Left forelimb (tissue), 1 donor: Measurements from ENCODE around the gene SVEP1.
"Not testable (repeated sequence)": the region's sequence is repeated elsewhere in the genome, so short reads cannot be mapped to it uniquely, and the experiment has no call there.

Experiments used
- DNase-seq: peaks from one replicate; pipeline ENCODE4 v3.0.0-alpha.2; 2018; ENCODE audit warnings: low spot score

Gene SVEP1

DNA sequence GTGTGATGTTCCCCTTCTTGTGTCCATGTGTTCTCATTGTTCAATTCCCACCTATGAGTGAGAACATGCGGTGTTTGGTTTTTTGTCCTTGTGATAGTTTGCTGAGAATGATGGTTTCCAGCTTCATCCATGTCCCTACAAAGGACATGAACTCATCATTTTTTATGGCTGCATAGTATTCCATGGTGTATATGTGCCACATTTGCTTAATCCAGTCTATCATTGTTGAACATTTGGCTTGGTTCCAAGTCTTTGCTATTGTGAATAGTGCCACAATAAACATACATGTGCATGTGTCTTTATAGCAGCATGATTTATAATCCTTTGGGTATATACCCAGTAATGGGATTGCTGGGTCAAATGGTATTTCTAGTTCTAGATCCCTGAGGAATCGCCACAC lies 220.5 kb downstream of the SVEP1 start:
- DNase-seq: not testable (repeated sequence)

DNA sequence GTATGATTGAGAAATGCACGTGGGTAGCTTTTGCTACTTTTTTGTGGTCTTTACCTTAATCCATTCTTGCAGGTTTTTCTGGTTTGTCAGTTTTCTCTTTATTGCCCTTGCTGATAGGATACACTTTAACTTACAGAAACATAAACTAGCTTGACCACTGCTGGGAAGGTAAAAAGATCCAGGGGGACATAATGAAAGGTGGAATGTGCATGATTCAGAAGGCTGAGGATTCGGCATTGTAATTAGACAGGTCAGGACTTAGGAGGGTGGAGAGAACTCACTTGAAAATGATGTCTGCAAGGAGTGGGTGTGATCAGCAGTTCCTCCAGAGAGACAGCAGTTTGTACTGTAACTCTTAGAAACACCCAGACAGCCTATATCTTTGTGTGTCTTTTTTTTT lies 222.0 kb downstream of the SVEP1 start:
- DNase-seq: no peak

DNA sequence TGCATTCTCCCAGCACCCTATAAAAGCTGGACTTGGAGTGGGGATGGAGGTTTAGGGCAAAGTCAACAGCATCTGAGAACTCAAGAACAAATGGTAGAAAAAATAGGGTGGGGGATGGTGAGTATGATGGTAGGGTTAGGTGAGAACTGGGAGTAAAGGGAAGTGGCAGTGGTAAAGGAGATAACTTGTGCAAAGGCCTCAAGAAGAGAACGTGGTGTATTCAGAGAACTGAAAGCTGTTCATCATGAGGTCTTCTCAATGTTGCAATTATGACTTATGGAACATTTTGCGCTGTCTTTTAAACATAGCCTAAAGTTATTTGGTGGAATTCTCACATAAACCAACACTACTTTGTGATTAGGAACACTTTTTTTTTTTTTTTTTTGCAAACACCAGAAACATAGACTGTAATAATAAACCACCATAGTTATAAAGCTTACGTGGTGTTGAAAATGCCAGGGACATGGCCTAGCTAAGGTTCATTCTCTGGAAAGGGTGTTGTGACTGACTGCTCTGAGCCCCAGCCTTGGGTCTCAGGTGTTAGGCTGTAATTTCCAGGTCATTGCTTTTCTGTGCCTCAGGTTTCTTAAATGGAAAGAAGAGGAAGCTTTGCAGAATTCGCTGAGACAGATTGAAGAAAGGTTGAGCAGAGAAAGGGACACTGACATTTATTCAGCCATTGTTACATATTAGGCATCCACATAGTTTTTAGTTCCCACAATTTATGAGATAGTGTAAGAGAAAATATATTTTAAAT lies 222.7 kb downstream of the SVEP1 start:
- DNase-seq: no peak

DNA sequence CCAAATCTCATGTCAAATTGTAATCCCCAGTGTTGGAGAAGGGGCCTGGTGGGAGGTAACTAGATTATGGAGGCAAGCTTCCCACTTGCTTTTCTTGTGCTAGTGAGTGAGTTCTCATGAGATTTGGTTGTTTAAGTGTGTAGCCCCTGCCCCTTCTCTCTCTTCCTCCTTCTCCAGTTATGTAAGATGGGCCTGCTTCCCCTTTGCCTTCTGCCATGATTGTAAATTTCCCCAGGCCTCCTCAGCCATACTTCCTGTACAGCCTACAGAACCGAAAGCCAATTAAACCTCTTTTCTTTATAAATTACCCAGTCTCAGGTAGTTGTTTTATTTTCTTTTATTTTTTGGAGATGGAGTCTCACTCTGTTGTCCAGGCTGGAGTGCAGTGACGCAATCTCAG lies 223.6 kb downstream of the SVEP1 start:
- no peak for DNase-seq

DNA sequence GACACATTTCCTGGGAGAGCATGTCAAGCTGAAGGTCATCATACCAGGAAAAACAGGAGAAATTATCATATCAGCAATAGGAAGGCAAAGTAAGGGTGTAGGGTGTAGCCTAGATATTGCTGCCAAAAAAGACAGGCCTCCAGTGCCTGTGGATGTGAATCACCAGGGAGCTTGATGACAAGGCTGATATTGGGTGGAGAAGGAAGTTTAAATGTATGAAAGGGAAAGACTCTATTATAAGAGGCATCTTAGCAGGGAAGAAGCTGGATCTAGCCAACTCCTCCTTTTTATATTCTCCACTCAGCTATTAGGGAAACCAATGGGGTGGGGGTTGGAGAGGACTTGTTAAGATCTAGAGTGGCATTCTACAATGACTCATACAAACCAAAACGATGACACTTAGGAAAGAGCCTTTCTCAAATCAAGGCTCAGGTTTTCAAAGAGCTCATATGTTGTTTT lies 228.5 kb downstream of the SVEP1 start:
- DNase-seq: no peak

DNA sequence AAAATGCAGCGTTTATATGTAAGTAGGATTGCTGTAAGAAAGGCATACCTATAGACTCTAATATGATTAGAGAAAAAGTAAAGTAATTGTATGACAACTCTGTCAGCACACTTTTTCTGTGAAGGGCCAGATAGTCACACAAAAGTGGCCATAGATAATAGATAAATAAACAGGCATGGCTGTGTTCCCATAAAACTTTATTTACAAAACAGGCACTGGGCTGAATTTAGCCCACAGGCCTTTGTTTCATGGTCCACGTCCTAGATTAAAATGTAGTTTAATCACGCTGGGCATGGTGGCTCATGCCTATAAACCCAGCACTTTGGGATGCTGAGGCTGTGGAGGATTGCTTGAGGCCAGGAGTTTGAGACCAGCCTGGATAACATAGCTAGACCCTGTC lies 233.2 kb downstream of the SVEP1 start:
- DNase-seq: no peak

DNA sequence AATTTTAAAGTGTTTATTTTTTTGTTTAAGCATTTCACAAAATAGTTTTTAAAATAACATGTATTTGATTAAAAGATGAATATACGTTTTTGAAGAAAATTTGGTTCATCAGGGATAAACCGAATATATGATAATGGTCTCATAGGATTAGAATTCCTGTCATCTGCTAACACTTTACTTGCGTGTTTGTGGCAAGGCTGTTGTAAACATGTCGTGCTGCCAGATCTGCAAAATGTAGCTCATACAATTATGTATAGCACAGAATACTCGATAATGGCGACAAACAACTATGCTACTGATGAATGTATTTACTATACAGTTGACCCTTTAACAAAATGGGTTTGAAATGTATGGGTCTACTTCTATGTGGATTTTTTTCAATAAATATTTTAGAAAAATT lies 234.7 kb downstream of the SVEP1 start:
- no peak for DNase-seq

DNA sequence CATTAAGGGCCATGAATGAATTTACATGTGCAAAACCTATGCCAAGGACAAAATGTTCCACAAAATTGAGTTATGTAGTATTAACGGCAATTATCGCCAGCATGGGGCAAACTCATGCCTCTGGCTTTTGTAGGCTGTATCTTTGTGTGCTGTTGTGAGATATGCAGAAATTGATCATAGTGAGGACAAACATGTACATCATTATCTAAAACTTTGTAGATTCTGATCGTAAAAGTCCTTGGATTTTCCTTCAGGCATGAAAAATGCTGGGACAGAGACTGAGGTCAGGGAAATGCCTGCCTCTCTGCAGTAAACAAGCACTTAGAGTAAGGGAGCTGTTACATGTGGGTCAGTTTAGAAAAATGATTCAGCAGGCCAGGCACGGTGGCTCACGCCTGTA lies 236.0 kb downstream of the SVEP1 start:
- no peak for DNase-seq

DNA sequence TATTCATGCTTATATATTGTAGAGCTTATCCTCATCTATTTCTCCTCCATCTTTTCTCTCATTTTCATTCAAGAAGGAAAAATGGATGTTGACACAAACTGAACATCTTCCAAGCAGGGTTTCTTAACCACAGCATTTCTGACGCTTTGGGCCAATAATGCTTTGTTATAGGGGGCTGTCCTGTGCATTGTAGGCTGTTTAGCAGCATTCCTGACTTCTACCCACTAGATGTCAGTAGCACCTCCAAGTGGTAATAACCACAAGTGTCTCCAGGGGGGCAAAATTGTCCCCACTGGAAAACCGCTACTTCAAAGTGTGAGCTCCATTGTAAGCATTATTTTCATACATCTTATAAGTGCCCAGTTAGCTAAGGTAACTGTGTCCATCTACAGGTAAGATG lies 239.2 kb downstream of the SVEP1 start:
- no peak for DNase-seq

DNA sequence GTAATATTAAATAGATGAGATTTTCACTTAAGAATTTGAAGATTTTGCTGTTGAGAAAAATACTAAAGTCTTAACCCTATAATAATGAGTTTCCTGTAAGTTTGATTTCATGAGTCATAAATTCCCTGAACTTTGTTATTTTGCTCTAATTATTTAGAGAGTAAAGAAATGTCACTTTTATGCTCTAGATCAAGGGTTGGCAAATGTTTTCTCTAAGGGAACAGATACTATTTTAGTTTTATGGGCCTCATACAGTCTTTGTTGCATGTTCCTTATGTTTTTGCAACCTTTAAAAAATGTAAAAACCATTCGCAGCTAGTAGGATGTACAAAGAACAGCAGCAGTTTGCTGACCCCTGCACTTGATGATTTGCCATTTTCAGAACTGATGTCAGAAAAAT lies 241.4 kb downstream of the SVEP1 start:
- no peak for DNase-seq

DNA sequence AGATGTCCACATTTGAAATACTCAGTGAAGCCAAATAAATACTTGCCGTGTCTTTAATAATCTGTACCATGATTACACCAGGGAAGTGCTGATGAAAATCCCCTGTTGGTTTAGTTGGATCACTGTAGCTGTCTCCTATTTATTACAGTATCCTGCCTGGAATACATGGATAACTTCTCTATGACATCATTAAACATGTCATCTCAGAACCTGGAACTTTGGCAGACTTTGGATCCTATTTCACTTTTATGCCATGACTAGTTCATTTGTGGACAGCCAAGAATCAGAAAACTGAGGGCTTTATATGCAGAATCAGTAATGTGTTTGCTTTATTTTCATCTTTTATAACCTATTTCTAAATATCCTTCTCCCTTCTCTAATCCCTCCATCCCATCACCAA lies 241.8 kb downstream of the SVEP1 start, which contains the start of gene TXNDC8:
Gene TXNDC8, minus strand, starts transcription at position 137 of the 400 bp plus-strand sequence.
- no peak for DNase-seq

DNA sequence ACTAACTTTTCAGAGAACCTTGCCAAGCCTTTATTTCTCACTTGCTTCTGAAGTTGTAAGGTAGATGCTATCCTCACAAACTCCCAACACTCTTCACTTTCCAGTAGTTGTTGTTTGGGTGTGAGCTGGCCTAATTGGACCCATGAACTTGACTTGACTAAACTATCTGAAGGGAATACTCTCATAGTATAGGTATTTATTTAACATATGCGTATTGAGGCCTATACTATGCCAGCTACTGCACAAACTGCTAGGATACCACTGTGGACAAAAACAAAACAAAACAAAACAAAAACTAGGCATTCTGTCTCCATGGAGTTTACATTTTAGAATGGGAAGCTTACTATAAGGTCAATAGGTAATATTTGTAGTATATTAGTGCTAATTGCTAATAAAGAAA lies 243.2 kb downstream of the SVEP1 start:
- no peak for DNase-seq

DNA sequence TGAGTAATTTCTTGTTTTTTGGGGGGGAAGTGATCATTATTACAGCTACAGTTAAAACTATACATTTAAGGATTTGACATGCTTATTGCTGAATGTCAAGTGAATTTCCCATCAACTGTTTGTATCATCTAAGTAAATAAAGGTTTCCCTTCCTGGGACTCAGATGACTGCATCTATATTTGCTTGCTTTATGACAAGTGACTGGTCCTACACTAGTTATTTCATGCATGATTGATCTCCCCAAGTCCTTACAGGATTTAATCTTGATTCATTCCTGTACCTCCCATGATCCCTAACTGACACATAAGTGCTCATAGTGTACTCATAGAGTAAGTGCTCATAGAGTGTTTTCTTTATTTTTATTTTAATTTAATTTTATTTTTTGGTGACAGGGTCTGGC lies 244.7 kb downstream of the SVEP1 start:
- DNase-seq: no peak

DNA sequence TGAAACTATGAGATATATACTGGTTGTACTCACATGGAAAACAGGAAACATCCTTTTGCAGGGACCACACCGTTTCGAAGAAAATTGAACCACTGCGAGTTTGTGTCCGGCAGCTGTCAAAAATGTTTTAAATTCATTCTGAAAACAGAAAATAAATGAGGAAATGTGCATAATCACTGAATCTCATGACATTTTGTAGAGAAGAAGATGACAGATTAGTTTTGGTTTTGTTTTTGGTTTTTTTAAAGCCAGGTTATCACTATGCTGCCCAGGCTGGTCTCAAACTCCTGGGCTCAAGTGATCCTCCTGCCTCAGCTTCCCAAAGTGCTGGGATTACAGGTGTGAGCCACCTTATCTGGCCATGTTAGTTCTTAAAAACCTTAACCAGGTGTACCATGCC lies 245.4 kb downstream of the SVEP1 start:
- no peak for DNase-seq

DNA sequence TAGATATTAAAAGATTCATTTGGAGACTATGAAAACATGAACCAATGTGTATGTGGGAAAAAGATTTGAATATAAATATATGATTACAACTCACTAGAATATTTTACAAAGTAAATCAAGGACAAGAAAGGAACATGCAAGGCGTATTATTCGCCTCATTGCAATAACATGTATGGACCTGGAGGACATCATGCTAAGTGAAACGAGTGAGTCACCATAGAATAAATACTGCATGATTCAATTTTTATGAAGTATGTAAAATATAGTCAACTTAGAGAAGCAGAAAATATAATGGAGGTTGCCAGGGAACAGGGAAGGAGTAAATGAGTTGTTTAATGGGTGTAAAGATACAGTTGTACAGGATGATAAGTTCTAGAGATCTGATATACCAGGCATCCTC lies 246.8 kb downstream of the SVEP1 start:
- DNase-seq: no peak

DNA sequence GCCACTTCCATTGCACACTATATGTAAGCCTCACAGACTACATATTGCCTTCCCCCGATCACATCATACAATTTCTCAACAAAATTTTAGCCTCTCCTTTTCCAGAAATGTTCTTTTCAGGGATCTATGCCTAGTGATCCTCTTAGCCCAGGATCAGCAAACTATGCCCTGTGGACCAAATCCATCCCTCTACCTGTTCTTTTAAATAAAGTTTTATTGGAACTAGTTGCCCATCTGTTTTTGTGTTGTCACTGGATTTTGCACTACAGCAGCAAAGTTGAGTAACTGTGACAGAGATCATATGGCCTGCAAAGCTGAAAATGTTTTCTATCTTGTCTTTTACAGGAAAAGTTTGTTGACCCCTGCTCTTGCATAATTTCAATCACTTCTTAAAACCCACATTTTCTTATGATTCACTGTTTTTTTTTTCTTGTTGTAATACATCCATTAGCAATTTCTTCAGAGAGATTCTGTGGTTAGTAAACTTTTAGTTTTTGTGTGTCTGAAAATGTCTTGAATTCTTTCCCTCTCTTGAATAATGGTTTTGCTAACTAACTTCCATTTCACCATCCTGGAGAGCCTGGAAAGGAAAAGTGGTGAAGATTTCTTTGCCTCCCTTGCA lies 248.9 kb downstream of the SVEP1 start:
- DNase-seq: no peak

DNA sequence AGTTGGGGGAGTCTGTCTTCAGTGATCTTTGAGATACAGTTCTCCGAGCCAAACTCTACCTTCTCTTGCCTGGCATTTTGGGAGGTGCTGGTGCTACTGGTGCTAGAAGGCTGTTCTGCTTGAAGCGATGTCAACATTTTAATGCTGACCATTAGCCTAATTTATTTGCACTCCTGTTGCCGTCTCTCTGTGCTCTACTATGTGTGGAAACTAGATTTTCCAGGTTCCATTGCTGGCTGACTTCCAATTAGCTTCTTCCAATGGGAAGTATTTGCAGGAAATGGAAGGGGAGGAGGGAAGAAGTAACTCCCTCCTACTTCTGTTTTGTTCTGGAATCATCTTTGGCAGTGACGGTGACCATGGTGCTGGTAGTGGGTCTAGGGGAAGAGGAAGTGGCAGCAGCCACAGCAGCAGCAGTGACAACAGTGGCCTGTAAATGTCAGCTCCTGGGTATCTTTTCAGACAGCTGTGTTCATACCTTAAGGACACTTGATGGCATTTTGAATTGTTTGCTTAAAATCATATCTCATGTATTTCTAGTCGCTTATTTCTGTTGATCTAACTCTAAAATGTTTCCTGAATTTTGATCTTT lies 249.8 kb downstream of the SVEP1 start:
- DNase-seq: no peak

DNA sequence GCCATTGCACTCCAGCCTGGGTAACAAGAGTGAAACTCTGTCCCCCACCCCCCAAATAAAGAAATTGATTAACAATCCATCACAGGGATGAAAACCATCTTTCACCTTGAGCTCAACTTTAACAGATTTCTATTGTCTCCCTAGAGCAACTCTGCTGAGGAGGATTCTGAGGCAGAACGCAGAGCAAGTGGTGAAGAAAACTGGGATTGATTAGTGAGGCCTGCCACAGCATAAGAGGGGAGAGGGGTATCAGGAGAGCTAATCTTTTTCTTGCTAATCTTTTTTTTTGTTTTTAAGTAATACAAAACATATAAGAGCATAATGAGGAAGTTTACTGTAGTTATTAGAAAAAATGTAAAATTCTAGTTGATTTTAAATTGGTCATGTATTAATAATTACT lies 250.8 kb downstream of the SVEP1 start:
- no peak for DNase-seq

DNA sequence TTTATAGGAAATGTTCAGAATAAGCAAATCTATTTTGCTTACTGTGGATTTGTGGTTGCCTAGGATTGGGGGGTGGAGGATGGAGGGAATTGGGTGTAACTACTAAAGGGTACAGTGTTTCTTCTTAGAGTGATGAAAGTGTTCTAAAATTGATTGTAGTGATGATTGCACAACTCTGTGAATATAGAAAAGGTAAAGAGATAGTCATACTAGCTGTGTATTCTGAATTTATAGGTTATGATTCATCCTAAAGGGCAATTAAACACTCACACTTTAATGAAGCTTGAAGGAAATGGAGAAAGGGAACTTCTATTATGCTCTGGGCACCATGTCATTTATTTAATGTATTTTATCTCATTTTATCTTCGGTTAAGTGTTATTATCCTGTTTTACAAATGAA lies 251.8 kb downstream of the SVEP1 start:
- DNase-seq: no peak

DNA sequence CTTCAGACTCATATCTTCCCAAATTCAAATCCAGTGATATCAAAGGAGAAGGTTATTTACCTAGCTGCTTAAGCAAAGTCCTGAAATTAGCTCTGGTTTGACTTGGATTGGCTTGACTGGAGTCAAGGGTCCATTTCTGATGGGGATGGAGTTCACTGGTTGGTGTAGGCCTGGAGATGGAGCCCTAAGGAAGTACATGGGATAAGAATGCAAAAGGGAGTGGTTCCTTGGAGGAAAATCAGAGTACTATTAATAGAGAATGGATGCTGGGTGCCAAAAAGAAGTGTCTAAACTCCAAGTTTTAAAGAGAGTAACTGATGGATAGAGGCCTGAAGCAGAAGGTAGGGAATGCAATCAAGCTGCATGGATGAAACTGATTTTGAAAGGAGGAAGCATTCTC lies 255.7 kb downstream of the SVEP1 start:
- no peak for DNase-seq

DNA sequence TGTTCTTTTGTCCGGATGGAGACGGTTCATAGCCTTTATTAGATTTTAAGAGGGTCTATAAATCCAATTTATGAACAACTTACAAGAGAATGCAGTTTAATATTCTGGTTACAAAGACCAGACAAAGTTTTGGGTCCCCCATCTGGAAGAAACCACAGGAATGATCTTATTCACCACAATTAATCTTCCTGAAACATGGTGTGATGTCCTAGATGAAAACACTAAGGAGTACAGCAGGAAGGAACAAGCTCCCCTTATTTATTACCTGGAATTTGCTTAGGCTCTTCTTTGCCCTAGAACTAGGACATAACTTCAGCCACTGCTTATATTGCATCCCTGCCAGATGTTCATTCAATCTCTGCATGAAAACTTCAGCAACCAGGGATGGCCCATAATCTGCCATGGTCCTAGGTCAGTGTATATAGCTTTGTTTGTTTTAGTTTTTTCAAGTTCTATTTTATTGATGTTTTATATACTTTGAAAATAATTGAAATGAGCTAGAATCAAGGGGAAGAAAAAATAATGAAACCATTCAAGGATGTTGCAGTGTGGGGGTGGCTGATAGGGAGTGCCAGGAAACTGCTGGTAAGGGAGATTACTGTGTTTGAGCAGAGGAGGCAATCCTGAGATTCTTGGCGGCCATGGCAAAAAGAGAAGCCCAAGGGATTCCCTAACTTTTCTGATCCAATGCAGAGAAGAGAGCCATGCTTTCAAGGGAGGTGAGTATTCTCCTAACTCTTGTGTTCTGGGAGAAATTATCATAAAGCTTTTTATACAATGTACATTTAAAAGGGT lies 258.7 kb downstream of the SVEP1 start:
- DNase-seq: no peak

DNA sequence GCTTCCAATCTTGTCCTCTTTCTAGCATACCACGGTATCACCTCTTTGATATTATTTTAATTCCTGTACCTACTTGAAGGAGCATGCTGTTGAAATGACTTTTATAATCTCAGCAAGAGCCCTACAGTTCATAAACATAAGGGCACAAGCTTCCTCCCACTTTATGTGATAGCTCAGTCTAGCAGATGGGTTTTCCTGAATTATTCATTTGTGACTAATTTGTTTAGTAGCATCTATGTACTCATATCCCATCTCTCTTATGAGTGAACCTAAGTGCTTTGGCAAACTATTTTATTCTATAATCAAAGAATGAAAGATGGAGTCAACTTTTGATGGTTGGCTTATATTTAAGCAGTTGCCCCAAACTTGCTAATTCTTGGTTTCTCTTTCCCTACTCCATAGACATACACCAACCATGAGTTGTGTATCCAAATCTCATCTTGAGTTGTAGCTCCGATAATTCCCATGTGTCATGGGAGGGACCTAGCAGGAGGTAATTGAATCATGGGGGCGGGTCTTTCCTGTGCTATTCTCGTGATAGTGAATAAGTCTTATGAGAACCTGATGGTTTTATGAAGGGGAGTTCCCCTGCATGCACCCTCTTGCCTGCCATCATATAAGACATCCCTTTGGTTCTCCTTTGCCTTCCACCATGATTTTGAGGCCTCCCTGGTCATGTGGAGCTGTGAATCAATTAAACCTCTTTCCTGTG lies 259.6 kb downstream of the SVEP1 start:
- DNase-seq: no peak
